Neural cell (in vitro differentiated cells): ENCODE results near the gene CD247. TPM values are rescaled to one million over a fixed set of nuclear protein-coding genes. Genes with fewer than 3 reads are reported as not detected.

Experiments used
- H2AFZ ChIP-seq: fragments of 200-600, 300-800 bp; sonication (generic), shearing (Covaris generic); 2 replicates; pipeline ENCODE4 v1.6.0; 2014; ENCODE audit warnings: low read depth, mild to moderate bottlenecking, antibody characterized with exemption, low read length, moderate library complexity
- H3F3A ChIP-seq: fragments of 200-600 bp; shearing (Covaris generic); 2 replicates; pipeline ENCODE4 v1.6.1; 2016; ENCODE audit warnings: mild to moderate bottlenecking, moderate library complexity, mixed read lengths, antibody characterized with exemption, low read length; ENCODE audit not compliant: insufficient read depth, poor library complexity, severe bottlenecking
- H3K27ac ChIP-seq: fragments of 200-600, 300-800 bp; sonication (generic), shearing (Covaris generic); 2 replicates; pipeline ENCODE4 v1.5.1; 2014; ENCODE audit warnings: mild to moderate bottlenecking, low read length, moderate library complexity
- H3K27me3 ChIP-seq: fragments of 300-800, 200-600 bp; sonication (generic), shearing (Covaris generic); 2 replicates; pipeline ENCODE4 v1.6.0; 2014; ENCODE audit warnings: mild to moderate bottlenecking, low read depth, low read length, moderate library complexity; ENCODE audit not compliant: insufficient read depth
- H3K36me3 ChIP-seq: fragments of 300-800, 200-600 bp; sonication (generic), shearing (Covaris generic); 2 replicates; pipeline ENCODE4 v1.5.1; 2014; ENCODE audit warnings: mild to moderate bottlenecking, antibody characterized with exemption, low read length, moderate library complexity; ENCODE audit not compliant: insufficient read depth
- H3K4me2 ChIP-seq: fragments of 300-800, 200-600 bp; sonication (generic), shearing (Covaris generic); 2 replicates; pipeline ENCODE4 v1.6.0; 2014; ENCODE audit warnings: mild to moderate bottlenecking, low read length
- H3K4me3 ChIP-seq: fragments of 300-800, 200-600 bp; sonication (generic), shearing (Covaris generic); 2 replicates; pipeline ENCODE4 v1.5.1; 2014; ENCODE audit warnings: mild to moderate bottlenecking, low read length, moderate library complexity
- H3K79me2 ChIP-seq: fragments of 200-600 bp; shearing (Covaris generic); replicated peaks from 2 replicates; pipeline ENCODE4 v1.6.0; 2014; ENCODE audit warnings: mild to moderate bottlenecking, low read length, moderate library complexity; ENCODE audit not compliant: insufficient read depth
- H3K9ac ChIP-seq: fragments of 300-800, 200-600 bp; sonication (generic), shearing (Covaris generic); 2 replicates; pipeline ENCODE4 v1.6.1; 2016; ENCODE audit warnings: mild to moderate bottlenecking, low read length, mixed read lengths
- H3K9me2 ChIP-seq: fragments of 200-600 bp; shearing (Covaris generic); 2 replicates; pipeline ENCODE4 v1.6.1; 2016; ENCODE audit warnings: mild to moderate bottlenecking, low read length, mixed read lengths; ENCODE audit not compliant: insufficient read depth
- H3K9me3 ChIP-seq: fragments of 200-600, 300-800 bp; sonication (generic), shearing (Covaris generic); 2 replicates; pipeline ENCODE4 v1.6.1; 2016; ENCODE audit warnings: mild to moderate bottlenecking, mixed run types, low read length, moderate library complexity, mixed read lengths
- H4K20me1 ChIP-seq: fragments of 200-600 bp; shearing (Covaris generic); 2 replicates; pipeline ENCODE4 v1.6.1; 2016; ENCODE audit warnings: mild to moderate bottlenecking, mixed run types; ENCODE audit not compliant: insufficient read depth
- EP300 ChIP-seq: fragments of 450-650 bp; conservative IDR thresholded peaks from 2 replicates; pipeline ENCODE4 v1.6.1; 2014; ENCODE audit warnings: antibody characterized with exemption, mild to moderate bottlenecking, moderate library complexity; ENCODE audit not compliant: poor library complexity, severe bottlenecking
- EZH2 ChIP-seq: fragments of 200-600, 300-800 bp; shearing (Covaris generic), sonication (generic); IDR thresholded peaks from 2 replicates; pipeline ENCODE4 v1.6.1; 2014; ENCODE audit warnings: antibody characterized with exemption, low read length, borderline replicate concordance, mild to moderate bottlenecking; ENCODE audit not compliant: insufficient read depth, poor library complexity, severe bottlenecking
- MXI1 ChIP-seq: fragments of 450-650 bp; conservative IDR thresholded peaks from 2 replicates; pipeline ENCODE4 v1.6.1; 2014; ENCODE audit warnings: antibody characterized with exemption, mild to moderate bottlenecking; ENCODE audit not compliant: poor library complexity, severe bottlenecking
- POLR2AphosphoS5 ChIP-seq: IDR thresholded peaks from 2 replicates; pipeline ENCODE4 v1.6.1; 2012
- RAD21 ChIP-seq: fragments of 450-650 bp; conservative IDR thresholded peaks from 2 replicates; pipeline ENCODE4 v1.6.1; 2014; ENCODE audit warnings: antibody characterized with exemption, mild to moderate bottlenecking, moderate library complexity
- SMC3 ChIP-seq: fragments of 450-650 bp; conservative IDR thresholded peaks from 2 replicates; pipeline ENCODE4 v1.6.1; 2014; ENCODE audit warnings: antibody characterized with exemption, mild to moderate bottlenecking, moderate library complexity; ENCODE audit not compliant: poor library complexity
- TAF1 ChIP-seq: IDR thresholded peaks from 2 replicates; pipeline ENCODE4 v1.6.1; 2012; ENCODE audit warnings: low read depth
- polyA plus RNA-seq: library from polyadenylated mRNA; depleted of rRNA; stranded (reverse); fragments of >200 nt; gene quantifications from 2 replicates; pipeline ENCODE4 v1.2.3, GENCODE V29; 2014
- TF ChIP-seq, protein P1 (sequence below): IDR thresholded peaks from 2 replicates; pipeline ENCODE4 v1.6.1; 2012; ENCODE audit warnings: borderline replicate concordance
- TF ChIP-seq, protein P2 (sequence below): fragments of 450-650 bp; IDR thresholded peaks from 2 replicates; pipeline ENCODE4 v1.5.1; 2014; ENCODE audit warnings: antibody characterized with exemption, mild to moderate bottlenecking, moderate library complexity; ENCODE audit not compliant: poor library complexity, severe bottlenecking

CD247 gene
- polyA plus RNA-seq, 1 donor from 2014 or later = not detected

DNA sequence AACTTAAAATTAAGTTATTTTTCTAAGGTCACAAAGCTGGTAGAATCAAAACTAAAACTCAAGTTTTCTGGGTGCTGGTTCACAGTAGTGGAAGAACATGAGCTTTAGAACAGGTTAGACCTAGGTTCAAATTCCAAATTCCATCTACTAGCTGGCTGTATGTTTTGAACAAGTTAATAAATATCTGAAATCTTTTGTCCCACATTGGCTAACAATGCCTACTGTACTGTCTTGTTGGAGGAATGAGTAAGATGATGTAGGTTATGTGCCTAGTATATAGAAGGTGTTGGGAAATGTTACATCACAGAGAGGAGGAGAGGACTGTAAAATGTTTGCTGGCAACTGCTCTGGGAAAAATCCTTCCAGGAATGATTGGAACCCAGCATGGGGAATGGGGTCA, 14.0 kb upstream of the CD247 start:
- no peaks in the 10 kb centered on the region for H3K36me3 ChIP-seq
- H3F3A ChIP-seq = no peaks in the 10 kb centered on the region

DNA sequence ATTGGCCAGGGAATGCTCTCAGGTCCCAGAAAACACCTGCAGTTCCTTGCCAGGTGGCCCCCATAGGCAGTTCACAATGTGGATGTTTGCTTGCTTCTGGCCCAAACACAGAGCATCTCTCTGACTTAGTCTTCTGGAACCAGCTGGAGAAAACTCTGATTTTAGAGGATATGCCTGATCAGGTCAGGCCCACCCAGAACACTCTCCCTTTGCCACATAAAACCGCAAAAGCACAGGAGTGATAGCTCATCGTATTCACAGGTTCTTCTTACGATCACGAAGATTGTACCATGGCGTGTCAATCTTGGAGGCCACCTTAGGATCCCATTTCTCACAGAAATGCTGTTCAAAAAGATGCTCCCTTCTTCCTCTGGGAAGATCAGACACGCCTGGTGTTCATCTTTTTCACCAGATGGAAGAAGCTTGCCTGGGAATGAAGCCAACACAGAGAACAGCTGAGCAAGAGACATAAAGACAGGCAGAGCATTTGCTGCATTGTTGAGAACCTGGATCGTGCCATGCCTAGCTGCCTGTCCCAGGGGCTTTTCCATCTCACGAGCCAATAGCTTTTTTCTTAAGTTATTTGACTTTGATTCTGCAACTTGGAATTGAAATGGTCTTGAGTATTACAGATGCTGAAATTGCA, 11.6 kb upstream of the CD247 start:
- H3K27me3 ChIP-seq = no peaks in the 10 kb centered on the region
- TF ChIP-seq EZH2 (no peak), TAF1 (no peak), SMC3 (no peak), RAD21 (no peak), POLR2AphosphoS5 (no peak), MXI1 (no peak), EP300 (no peak)
- TF ChIP-seq, protein P1, sequence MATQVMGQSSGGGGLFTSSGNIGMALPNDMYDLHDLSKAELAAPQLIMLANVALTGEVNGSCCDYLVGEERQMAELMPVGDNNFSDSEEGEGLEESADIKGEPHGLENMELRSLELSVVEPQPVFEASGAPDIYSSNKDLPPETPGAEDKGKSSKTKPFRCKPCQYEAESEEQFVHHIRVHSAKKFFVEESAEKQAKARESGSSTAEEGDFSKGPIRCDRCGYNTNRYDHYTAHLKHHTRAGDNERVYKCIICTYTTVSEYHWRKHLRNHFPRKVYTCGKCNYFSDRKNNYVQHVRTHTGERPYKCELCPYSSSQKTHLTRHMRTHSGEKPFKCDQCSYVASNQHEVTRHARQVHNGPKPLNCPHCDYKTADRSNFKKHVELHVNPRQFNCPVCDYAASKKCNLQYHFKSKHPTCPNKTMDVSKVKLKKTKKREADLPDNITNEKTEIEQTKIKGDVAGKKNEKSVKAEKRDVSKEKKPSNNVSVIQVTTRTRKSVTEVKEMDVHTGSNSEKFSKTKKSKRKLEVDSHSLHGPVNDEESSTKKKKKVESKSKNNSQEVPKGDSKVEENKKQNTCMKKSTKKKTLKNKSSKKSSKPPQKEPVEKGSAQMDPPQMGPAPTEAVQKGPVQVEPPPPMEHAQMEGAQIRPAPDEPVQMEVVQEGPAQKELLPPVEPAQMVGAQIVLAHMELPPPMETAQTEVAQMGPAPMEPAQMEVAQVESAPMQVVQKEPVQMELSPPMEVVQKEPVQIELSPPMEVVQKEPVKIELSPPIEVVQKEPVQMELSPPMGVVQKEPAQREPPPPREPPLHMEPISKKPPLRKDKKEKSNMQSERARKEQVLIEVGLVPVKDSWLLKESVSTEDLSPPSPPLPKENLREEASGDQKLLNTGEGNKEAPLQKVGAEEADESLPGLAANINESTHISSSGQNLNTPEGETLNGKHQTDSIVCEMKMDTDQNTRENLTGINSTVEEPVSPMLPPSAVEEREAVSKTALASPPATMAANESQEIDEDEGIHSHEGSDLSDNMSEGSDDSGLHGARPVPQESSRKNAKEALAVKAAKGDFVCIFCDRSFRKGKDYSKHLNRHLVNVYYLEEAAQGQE = no peak
- TF ChIP-seq, protein P2, sequence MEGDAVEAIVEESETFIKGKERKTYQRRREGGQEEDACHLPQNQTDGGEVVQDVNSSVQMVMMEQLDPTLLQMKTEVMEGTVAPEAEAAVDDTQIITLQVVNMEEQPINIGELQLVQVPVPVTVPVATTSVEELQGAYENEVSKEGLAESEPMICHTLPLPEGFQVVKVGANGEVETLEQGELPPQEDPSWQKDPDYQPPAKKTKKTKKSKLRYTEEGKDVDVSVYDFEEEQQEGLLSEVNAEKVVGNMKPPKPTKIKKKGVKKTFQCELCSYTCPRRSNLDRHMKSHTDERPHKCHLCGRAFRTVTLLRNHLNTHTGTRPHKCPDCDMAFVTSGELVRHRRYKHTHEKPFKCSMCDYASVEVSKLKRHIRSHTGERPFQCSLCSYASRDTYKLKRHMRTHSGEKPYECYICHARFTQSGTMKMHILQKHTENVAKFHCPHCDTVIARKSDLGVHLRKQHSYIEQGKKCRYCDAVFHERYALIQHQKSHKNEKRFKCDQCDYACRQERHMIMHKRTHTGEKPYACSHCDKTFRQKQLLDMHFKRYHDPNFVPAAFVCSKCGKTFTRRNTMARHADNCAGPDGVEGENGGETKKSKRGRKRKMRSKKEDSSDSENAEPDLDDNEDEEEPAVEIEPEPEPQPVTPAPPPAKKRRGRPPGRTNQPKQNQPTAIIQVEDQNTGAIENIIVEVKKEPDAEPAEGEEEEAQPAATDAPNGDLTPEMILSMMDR = no peak
- no peak overlapping the region for H3K27ac ChIP-seq

More for the DNA sequence above, 14.0 kb upstream of the CD247 start:
- Histone ChIP-seq H2AFZ (no peak overlapping the region), H3K9me2 (no peaks in the 10 kb centered on the region), H3K4me2 (no peak overlapping the region), H3K9me3 (no peaks in the 10 kb centered on the region), H3K27ac (no peak overlapping the region), H3K9ac (no peak overlapping the region), H3K79me2 (no peaks in the 10 kb centered on the region), H3K27me3 (no peaks in the 10 kb centered on the region), H3K4me3 (no peak overlapping the region), H4K20me1 (no peaks in the 10 kb centered on the region)
- TF ChIP-seq SMC3 (no peak), EP300 (no peak), EZH2 (no peak), TAF1 (no peak), RAD21 (no peak), MXI1 (no peak), POLR2AphosphoS5 (no peak)
- TF ChIP-seq, protein P1 = no peak
- TF ChIP-seq, protein P2 = no peak

More for the DNA sequence above, 11.6 kb upstream of the CD247 start:
- Histone ChIP-seq H3K4me3 (no peak overlapping the region), H3K9me3 (no peaks in the 10 kb centered on the region), H4K20me1 (no peaks in the 10 kb centered on the region), H3K9me2 (no peaks in the 10 kb centered on the region), H3K9ac (no peak overlapping the region), H3F3A (no peaks in the 10 kb centered on the region), H2AFZ (no peak overlapping the region), H3K4me2 (no peak overlapping the region), H3K36me3 (no peaks in the 10 kb centered on the region), H3K79me2 (no peaks in the 10 kb centered on the region)
